ENCODE measurements around the gene CRK.

CRK gene

GRCh38 chr17:1485423-1486376 is 29.7 kb upstream of the CRK start:
- DNase-seq: peak; percentile 64

- DNase-seq: peak; percentile 67
These were observed 28.8 kb upstream of the CRK start for GRCh38 chr17:1484676-1485422.

DNA sequence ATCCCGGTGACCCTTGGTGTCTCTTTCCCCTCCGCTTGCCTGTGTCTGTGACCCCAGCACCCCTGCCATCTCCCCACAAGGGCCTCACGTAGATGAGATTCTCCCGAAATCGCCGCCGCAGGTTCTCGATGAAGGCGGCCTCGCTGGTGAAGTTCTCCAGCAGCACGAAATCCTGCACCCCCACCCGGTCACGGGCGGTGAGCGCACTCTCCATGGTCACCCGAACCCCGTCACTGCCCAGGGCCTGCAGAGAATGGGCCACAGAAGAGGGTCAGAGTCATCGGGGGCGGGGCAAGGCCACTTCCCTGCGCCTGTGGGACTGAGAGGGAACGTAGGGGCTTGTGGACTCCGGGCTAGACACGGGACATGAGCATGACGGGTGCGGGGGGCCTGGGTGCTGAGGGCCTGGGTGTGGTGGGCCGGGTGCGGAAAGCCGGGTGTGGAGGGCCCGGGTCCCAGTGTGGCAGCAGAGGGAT is 28.1 kb upstream of the CRK start:
- no peak for DNase-seq

DNA sequence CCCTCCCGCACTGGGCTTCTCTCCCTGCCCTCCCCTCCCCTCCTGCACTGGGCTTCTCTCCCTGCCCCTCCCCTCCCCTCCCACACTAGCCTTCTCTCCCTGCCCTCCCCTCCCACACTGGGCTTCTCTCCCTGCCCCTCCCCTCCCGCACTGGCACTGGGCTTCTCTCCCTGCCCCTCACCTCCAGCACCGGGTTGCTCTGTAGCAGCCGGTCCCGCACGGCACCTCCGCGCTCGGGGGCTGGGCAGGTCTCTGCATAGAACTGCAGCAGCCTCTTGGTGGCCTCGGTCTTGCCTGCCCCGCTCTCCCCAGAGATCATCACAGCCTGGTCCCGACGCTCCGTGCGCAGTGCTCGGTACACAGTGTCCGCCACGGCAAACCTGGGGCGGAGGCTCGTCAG is 26.6 kb upstream of the CRK start:
- no peak for DNase-seq

- DNase-seq: no peak
These were observed 25.7 kb upstream of the CRK start for GRCh38 chr17:1481736-1482135.

DNA sequence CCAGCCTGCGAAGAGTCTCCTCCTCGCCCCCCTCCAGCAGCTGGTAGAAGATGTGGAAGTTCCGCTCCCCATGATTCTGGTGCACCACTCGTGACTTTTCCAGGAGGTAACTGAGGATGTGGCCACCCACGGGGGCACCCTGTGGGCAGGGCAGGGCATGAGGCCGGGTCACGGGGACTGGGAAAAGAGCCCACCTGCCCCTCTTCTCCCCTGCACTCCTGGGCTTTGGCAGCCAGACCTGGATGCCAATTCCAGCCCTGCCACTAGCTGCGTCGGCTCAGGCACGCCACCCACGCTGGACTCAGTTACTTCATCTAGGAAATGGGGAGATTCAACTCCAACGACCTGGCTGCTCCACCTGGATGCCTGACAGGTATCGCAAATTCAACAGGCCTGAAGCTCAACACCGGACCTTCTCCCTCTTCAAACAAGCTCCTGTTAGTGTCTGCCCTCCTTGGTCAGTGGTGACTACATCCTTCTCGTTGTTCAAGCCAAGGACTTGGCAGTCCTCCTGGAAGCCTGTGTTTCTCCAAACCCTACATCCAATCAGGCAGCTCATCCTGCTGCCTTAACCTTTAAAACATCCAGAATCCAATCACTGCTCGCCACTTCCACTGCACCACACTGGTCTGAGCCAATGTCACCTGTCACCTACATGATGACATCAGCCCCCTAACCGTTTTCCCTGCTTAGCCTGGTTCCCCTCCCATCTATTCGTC is 24.9 kb upstream of the CRK start:
- DNase-seq: no peak

- no peak for DNase-seq
These were observed 22.4 kb upstream of the CRK start for GRCh38 chr17:1478418-1478817.

DNA sequence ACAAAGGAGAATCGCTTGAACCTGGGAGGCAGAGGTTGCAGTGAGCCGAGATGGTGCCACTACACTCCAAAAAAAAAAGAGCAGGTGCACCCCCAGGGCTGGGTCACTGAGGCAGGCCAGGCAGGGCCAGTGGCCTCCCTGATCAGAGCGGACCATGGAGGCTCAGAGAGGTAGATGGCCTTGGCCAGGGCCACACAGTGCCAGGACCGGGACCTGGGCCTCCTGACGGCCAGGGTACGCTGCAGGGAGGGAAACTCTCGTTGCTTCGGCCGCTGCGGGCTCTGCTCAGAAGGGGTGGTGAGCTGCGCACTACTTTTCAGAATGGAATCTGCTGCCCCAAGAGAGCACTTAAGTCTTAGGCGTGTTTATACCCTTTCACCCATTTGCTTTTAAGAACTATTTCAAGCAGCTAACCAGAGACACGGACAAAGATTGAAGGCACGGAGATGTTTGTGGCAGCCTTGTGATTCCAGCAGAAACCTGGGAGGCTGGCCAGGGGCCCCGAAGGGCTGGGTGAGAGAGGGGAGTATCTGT is 19.4 kb upstream of the CRK start:
- DNase-seq: no peak

- no peak for DNase-seq
These were observed 18.6 kb upstream of the CRK start for GRCh38 chr17:1474402-1475189.

DNA sequence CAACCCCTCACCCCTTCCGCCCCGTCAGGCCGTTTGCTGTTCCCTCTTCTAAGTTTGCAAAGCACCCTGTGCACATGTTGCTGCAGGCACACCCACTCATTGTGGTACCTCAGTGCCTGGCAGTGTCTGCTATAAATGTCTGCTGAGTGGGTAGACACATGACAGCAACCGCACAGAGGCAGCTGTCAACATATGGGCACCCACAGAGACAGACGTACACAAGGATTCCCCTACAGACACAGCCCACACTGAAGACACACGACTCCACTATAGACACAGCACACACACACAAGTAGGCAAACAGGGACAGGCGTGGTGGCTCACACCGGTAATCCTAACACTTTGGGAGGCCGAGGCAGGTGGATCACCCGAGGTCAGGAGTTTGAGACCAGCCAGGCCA is 17.8 kb upstream of the CRK start:
- no peak for DNase-seq

DNA sequence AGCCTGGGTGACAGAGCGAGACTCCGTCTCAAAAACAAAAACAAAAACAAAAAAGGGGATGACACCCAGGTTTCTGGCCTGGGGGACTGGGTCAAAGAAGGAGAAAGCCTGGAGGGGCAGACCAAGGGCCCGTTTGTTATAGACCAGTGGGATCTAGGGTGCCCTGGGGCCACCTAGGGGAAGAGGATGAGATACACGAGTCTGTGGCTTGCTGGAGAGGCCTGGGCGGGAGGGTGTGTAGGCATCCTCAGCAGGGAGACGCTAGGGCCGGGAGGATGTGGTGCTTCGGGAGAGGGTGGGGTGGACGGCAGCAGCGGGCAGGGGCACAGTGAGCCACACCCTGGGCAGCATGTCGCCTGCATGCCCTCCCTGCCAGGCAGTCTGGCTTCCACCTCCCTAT is 17.1 kb upstream of the CRK start:
- DNase-seq: no peak

DNA sequence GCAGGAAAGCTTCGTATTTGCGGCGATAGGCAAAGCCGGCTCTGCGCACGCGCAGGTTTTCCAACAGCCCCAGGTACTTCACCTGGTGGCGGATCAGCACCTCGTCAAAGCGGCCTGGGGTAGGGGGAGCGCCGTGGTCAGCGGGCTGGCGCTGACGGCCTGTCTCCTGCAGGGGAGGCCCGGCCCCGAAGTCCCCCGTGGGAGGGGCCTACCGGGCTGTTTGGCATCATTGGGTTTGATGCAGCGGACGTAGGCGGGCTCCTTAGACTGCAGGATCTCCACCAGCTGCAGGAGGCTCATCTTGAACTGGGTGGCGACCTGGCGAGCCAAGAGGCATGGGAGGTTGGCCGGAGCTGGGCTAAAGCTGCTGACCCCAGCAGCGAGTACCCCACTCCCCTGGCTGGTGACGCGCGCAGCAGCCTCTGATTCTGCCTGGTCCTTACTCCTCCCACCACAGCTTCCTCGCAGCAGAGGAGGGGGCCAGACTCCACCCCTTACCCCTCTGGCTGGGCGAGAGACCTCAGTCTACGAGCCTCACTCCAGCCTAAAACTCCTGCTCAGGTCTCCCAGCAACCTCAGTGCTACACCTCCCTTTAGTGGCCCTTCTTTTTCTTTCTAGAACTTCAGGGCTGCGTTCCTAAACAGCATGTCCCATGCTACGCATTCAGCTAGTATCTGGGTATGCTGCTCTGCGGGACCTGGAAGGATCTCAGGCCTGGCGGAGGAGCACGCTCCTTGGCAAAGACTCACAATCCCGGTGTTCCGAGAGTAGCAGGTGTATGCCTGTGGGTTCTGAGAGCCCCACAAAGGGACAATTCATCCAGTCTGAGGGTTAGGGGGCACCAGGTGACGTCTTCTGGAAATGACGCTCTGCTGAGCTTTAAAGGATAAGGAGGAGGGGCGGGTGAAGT is 16.1 kb upstream of the CRK start:
- no peak for DNase-seq

DNA sequence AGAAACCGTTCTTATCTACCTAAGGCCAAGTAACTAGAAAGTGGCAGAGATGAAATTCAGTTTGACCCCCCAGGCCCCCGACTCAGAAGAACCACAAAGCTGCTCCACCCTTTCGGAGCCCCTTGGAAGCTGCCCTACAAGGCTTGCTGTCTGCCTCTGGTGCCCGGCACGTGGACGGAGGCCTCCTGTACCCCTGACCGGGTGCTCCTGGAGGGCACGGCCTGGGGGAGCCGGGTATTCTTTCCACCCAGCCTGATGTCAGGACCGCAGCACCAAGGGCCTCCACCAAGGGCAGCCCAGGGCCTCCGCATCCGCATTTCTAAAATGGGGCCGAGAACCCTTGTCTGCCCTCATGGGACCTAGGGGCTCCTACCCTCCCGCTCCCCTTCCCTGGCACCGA is 15.5 kb upstream of the CRK start:
- no peak for DNase-seq

DNA sequence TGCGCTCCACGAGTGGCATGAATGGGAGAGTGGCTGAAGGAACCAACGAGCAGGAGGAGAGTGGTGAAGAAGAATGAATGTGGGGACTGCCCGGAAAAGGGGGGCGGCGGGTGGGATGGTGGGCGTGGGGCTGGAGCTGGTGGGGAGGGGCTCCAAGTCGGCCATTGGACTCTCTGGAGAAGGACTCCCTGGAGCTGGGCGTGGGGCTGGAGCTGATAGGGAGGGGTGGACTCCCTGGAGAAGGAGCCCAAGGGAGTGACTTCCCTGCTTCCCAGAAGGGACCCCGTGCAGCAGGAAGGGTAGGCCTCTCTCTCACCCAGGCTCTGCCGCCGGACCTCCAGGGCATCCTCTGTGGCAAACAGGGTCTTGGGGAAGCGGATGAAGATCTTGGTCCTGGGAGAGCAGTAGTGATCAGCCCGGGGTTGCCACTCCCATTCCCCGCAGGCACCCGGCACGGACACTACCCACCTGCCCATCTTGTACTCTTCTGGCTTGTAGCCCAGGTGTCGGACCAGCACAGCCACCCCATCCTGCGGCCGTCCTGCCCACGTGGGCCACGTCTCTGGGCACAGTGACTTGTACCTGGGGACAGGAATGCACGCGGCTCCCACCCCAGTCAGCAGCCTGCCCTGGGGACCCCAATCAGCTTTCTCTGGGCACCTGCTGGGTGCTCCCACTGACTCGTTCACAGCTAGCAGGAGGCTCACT is 14.9 kb upstream of the CRK start:
- no peak for DNase-seq

GRCh38 chr17:1470071-1470754 is 14.2 kb upstream of the CRK start:
- DNase-seq: no peak

- no peak for DNase-seq
These were observed 13.3 kb upstream of the CRK start for GRCh38 chr17:1469231-1469852.

DNA sequence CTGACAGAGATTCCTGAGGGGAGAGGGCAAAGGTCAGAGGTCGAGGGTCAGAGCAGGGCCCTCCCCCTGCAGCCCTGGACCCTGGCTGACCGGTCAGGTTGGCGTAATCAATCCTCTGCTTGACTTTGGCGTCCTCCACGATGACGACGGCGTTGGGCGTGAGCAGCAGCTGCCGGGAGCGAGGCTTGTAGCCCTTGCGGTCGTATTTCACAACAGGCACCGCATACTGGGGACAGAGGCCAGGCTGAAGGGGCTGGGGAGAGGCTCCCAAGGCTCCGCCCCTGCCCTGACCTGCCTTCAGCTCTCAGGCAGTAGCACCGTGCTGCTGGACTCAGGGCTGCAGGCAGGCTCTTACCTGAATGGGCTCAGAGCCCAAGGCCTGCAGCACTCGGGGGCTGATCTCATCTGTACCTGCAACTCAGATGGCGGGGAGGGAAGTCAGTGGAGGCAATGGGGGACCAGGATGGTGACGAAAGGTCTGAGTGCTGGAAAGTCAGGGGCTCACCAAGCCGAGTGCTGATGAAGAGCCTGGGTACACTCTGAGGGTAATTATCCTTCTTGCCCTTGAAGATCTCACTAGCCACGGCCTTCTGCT is 12.0 kb upstream of the CRK start:
- DNase-seq: no peak

GRCh38 chr17:1467258-1467657 is 11.2 kb upstream of the CRK start:
- no peak for DNase-seq

- DNase-seq: no peak
These were observed 8.2 kb upstream of the CRK start for GRCh38 chr17:1464186-1464585.

Data from CD4-positive, alpha-beta T cell treated with Interleukin-10 for 1 hour (primary cell).